NCI-H2107 (cell line): ENCODE measurements around the gene FNDC11.
"Not testable (repeated sequence)": the region's sequence is repeated elsewhere in the genome, so short reads cannot be mapped to it uniquely, and the experiment has no call there.

Experiments used
- DNase-seq: peaks from one replicate; lab custom pipeline; 2025; lab: John Stamatoyannopoulos, UW

FNDC11 gene

DNA sequence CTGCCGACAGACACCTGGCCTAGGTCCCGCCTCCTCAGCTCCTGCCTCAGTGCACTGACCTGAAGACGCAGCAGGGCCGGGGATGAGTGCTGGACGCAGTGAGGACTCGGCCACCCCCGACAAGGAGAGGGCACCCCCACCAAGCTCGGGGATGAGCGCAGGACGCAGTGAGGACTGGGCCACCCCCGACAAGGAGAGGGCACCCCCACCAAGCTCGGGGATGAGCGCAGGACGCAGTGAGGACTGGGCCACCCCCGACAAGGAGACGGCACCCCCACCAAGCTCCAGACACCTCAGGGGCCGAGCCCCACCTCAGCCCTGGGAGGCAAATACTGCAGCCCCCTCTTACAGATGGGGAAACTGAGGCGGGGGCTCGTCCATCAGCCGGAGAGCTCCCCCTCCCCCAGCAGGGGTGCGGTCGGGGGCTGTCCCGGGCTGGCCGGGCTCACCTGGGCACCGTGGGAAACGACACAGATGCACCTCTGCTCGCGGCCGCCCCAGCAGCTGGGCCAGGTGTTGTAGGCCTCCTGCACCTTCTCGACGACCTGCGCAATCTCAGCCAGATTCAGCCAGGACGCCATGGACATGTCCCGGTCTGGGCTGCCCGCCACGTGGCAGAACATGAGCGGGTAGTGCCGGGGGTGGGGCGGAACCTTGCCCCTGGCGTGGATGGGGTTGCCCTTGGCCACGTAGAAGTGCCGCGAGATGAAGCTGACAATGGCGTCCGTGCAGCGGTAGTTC, 12.6 kb downstream of the FNDC11 start:
- no peak for DNase-seq

GRCh38 chr20:63567136-63567385, 13.1 kb downstream of the FNDC11 start:
- DNase-seq, result no peak

DNA sequence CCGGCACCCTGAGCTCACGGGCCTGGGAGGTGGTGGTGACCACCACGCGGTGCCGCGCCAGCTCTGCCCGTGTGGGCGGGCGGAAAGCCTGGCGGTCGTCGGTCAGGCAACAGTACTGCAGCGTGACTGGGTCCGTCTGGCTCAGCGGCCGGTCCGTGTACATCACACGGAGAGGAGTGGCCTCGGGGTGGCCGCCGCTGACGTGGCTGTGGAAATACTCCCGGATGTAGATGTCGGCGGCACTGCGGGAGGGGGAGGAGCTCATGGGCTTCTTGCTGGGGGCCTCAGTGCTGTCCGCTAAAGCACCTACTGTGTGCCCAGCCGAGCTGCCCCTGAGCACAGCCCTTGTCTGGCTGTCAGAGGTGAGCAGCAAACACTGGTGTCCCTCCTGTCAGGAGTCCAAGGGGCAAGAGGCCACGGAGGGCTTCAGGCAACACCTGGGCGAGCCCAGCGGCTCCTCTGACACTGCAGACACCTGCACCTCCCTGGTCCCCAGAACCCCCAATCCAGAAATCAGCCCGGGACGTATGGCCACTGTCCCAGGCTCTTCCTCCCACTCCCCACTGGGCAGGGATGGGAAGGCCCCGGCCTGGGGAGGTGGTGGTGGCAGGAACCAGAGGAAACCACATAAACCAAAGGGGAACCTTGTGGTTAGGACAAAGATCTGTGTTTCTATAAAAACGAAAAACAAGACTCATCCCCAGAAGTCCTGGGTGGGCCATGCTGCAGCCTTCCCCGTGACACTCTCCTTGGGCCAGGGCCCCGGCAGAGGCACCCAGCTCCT, 13.6 kb downstream of the FNDC11 start:
- no peak for DNase-seq

GRCh38 chr20:63568170-63568981, 14.4 kb downstream of the FNDC11 start:
- no peak for DNase-seq

- DNase-seq, result no peak
Observed at GRCh38 chr20:63568986-63569949, 15.3 kb downstream of the FNDC11 start.

DNA sequence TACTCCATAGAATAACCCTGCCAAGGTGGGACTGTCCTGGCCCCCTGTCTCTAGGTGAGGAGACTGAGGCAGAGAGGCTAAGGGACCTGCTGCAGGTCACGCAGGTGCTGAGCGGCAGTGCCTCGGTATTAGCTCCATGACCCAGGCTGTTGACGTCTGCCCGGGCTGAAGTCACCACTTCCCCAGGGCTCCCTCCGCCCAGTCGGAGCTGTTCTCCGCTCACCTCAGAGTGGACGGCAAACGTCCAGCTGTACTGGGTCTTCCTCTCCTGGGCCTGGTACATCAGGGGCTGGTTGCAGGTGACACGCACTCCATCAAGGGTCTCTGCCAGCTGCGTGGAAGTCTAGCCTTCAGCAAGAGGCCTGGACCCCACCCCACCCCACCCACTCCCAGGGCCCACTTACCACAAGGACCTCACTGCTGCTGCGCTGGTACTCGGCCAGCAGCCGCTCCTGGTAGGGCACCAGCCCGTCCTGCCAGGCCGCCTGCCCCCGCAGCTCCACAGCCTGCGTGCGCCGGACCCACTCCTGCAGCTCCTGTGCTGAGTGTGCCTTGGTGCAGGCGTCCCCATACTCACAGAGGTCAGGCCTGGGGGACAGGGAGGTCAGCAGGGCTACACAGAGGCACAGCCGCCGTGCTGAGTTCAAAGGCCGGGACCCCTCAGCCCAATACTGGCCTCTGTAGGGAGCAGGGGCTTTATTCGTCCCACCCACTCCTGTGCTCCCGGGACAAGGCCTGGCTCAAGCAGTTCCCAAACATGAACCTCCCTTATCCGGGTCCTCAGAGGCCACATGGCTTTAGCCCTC, 16.5 kb downstream of the FNDC11 start:
- no peak for DNase-seq

- not testable (repeated sequence) for DNase-seq
Observed at GRCh38 chr20:63571087-63571478, 17.1 kb downstream of the FNDC11 start.

DNA sequence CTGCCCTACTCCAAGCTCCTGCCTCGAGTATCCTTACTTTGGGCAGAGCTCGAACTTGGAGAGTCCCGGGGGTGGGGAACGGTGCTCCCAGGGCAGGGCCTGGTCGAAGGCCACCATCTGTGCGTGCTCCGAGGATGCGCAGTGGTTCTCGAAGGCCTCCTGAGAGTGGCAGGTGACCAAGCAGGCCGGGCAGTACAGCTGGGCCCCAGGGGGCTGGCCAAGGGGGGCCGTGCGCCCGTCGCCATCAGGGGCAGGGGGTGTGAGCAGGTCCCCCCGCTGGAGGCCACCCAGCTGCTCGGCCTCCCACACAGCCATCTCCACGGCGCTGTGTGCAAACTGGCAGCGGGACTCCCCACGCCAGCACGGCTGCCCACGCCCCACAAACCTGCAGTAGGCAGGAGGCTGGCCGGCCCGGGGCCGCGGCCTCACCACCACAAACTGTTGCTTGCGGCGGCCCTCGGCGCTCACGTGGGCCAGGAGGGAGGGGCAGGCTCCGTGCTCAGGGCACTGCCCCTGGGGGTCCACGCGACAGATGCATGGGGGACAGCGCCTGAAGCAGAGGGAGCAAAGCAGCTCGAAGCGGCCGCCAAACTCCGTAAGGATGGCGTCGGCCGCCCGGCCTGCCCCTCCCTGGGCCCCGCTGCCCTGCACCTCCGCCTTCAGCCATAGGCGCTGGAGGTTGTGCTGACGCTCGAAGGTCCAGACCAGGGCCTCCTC, 18.3 kb downstream of the FNDC11 start:
- DNase-seq, result no peak

- DNase-seq, result no peak
Observed at GRCh38 chr20:63572788-63573646, 19.1 kb downstream of the FNDC11 start.

DNA sequence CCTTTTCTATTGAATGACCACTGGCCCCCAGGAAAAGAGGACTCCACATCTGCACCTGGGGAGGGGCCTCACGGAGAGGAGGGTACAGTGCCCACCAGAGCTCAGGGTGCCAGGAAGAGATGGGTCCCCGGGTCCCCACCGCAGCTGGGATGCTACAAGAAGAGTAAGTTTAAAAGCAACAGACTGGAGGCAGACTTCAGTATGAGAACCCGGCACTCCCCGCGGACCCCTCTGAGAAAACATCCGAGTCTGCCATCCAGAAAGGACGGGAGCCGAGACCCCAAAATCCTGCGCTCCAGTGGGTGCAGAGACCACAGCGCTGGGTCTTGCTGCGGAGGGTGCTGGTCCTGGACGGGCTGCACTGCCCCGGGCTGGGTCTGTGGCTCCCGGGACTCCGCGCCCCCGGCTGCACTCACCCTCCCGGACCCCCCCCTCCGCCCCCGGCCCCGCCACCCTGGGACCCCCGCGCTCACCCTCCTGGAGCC, 19.7 kb downstream of the FNDC11 start:
- no peak for DNase-seq

- peak; percentile 63 for DNase-seq
Observed at GRCh38 chr20:63574156-63574828, 20.3 kb downstream of the FNDC11 start, which contains the start of gene HELZ2. Gene HELZ2, minus strand, starts transcription at chr20:63574239. Its CDS starts 1,854 bp downstream, at chr20:63572385.

- DNase-seq, result no peak
Observed at GRCh38 chr20:63574829-63575743, 21.1 kb downstream of the FNDC11 start.

DNA sequence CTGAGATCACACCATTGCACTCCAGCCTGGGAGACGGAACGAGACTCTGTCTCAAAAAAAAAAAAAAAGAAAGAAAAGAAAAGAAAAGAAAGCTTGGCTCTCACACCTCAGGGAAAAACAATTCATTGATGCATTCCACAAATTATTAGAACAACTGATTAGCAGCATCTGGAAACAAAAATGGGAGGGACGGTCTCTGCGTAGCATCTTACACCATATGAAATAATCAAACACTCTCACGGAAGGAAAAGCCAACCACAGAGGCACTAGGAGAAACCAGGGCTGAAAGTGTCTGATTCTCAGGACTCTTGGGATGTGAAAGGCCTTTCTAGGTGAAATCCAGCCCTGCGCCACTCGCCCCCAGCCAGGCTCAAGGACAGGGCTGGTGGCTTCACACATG, 22.4 kb downstream of the FNDC11 start:
- no peak for DNase-seq

DNA sequence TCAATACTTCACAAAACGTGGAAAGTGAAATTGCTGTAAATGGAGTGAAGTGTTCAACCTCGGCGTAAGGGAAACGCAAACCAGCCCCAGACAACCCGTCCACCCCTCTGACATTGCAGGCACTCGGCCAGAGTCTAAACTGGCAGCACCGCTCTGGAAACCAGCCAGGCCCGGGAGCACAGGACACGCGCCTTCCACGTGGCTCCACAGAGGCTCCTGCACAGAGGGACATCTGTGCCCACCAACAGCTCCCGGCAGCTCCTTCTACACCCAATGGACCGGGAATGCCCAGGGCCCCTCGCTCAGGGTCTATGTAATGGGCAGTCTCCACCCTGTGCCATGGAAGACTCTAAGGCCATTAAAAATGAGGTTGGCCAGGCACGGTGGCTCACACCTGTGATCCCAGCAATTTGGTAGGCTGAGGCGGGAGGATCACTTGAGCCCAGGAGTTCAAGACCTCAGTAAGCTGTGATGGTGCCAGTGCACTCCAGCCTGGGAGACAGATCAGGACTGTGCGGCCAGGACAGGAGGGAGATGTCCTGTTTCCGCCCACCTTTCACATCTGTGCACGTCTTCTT, 23.4 kb downstream of the FNDC11 start:
- no peak for DNase-seq

DNA sequence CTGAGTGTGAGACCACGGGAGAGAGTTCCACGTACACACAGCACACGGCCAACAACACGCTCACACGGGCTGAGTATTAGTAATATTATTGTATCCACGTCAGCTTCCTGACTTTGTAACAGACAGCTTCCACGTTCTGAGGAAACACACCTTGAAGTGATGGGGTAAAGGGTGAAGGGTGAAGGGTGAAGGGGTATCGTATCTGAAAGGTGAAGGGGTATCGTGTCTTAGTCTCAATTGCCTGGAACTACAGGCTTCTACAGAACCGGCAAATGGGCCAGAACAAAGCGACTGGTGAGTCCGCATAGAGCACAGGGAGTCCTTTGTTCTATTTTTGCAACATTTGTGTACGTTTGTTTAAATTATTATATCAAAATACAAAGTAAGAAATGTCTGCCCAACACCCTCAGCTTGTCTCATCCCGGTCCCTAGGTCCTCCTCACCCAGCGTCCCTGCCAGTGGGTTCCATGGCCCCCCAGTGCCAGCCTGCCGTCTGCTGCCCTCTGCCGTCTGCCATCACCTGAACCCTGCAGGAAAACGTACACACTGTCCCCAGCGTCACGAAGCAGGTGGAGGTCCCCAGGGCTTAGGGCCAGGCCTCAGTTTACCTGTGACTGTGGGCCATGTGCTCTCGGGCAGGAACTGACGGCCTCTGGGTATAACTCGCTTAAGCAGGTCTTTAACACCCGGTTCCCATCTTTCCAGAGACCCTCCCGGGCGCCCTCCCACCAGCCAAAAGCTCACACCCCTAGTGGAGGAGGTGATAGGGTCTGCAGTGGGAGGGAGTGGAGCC, 24.5 kb downstream of the FNDC11 start:
- no peak for DNase-seq
